SHP77 treated with DMSO at 0.1 percent for 48 hours (cell line): Measurements from ENCODE around the gene SIX6.
"Not testable (repeated sequence)": the region's sequence is repeated elsewhere in the genome, so short reads cannot be mapped to it uniquely, and the experiment has no call there.

Source experiments
- DNase-seq: peaks from one replicate; lab custom pipeline; 2025; lab: John Stamatoyannopoulos, UW

SIX6 gene

GRCh38 chr14:60508707-60509437, at the start of gene SIX6:
Gene SIX6 (plus strand): TSS chr14:60509146. CDS start chr14:60509399, 253 bp downstream.
- no peak for DNase-seq

DNA sequence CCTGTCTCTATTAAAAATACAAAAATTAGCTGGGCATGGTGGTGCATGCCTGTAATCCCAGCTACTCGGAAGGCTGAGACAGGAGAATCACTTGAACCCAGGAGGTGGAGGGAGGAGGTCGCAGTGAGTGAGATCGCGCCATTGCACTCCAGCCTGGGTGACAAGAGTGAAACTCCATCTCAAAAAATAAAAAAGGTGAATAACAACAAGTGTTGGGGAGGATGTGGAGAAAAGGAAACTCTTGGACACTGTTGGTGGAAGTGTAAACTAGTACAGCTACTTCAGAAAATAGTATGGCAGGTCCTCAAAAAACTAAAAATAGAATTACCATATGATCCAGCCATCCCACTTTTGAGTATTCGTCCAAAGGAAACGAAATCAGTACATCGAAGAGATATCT, 28.7 kb upstream of the SIX6 start:
- DNase-seq: not testable (repeated sequence)

- peak; percentile 6 for DNase-seq
Observed at GRCh38 chr14:60482743-60483142, 26.2 kb upstream of the SIX6 start.

DNA sequence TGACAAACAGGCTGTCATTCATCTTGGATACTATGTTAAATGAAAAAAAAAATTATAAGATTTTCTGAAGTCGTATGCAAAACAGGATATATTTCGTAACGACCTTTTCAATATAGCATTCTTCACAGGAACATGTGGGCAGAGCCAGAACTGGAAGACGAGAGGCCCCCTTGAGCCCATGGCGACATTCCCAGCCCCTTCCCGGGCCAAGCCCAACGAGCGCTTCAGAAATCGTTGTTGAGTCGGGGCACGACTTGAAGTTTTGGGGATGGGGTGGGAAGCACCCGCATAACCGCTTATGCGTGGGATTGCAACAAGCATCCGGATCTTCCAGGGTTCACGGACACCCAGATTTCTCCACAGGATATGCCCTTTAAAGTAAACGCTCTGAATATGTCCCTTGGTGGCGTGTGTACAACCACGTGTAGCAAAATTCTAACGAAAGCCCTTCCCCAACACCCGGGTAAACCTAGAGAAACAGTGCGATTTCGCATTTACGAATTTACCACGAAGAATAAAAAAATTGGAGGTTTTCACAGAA, 23.8 kb upstream of the SIX6 start:
- no peak for DNase-seq

DNA sequence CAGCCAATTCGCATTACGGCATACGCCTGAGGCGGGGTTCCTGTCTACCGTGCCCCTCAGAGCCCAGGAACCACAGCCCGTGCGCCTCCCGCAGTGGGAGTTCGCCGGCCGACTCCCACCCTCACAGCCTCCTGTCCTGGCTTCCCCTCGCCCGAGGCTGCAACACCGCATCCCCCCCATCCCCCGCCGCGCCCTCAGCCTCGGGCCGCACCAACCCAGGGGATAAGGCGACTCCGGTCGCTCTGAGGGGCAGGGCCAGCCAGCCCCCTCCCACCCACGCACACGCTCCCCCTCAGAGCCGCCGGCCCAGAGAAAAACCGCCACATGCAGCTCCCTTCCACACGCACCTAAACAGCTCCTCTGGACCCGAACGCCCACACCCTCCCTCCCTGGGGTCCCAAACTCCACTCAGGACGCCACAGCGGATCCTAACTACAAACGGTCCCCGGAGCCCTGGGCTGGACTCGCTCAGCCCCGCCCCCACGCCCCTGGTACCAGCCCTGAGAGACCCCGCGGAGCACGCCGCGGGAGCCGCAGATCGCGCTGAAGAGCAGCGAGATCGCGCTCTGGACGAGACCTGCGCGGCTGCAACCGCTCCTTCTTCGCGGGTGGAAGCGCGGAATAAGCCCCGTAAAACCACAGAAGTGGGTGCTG, 23.2 kb upstream of the SIX6 start, which contains the start of gene C14orf39:
Gene C14orf39 (minus strand): TSS at position 466 of the 654 bp plus-strand sequence. CDS start 985 bp downstream, outside the sequence.
- no peak for DNase-seq

- no peak for DNase-seq
Observed at GRCh38 chr14:60487211-60487610, 21.7 kb upstream of the SIX6 start.

DNA sequence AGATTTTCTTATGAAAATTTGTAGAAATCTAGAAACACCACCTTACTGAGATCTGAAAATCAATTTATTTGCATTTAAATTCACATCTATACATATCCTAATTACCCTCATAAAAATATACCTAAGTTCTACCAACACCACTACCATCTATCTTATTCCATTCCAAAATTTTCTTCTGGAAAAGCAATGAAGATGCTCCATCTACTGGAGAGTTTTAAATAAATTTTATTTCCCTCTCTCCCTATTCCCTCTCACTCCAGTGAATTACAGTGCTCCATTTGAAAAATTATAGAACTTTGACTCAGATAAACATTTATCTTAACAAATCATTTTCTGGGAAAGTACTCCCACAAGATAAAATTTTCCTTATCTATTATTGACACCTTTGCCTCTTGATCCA, 20.8 kb upstream of the SIX6 start:
- peak; percentile 5 for DNase-seq

DNA sequence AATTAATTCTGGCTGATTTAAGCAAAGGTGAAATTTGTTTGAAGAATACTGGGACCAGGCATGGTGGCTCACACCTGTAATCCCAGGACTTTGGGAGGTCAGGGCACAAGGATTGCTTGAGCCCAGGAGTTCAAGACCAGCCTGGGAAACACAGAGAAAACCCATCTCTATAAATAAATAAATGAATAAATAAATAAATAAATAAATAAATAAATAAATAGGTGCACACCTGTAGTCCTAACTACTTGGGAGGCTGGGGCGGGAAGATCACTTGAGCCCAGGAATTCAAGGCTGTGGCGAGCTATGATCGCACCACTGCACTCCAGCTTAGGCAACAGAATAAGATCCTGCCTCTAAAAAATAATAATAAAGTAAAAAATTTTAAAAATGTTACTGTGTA, 18.7 kb upstream of the SIX6 start:
- no peak for DNase-seq

DNA sequence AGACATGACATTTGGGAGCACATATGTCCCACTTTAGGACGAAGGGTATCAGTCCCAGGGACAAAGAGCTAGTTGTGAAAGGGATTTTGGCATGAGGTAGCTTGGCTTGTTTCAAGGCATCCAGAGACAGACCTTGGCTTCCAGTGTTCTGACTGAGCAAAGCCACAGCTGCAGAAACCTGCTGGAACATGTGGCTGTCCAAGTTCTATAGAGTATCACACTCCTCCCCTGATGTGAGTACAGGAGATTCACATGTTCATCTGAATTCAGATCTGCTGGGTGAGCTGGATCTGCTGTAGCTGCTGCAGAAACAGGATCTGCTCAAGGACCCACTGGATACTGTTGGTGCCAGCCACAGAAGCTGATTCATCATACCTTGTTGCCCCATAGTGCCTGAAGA, 13.0 kb upstream of the SIX6 start:
- no peak for DNase-seq

DNA sequence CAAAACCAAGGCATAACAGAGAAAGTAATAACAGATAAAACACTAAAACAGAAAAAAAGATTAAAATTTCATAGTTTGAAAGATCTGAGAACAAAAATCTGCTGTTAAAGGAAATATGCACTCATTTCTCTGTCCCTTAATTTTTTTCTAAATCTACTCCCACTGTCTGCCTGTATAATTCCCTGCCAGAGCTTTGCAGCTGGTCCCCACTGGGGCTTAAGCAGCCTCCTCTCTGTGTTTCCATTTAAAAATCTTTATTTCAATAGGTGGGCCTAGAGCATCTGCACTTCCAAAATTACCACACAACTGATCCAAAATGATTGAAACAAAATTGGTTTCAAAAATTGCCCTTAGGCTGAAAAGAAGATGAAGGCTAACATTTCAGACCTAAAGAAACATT, 6.4 kb upstream of the SIX6 start:
- DNase-seq: no peak

- DNase-seq: no peak
Observed at GRCh38 chr14:60505448-60505847, 3.5 kb upstream of the SIX6 start.

DNA sequence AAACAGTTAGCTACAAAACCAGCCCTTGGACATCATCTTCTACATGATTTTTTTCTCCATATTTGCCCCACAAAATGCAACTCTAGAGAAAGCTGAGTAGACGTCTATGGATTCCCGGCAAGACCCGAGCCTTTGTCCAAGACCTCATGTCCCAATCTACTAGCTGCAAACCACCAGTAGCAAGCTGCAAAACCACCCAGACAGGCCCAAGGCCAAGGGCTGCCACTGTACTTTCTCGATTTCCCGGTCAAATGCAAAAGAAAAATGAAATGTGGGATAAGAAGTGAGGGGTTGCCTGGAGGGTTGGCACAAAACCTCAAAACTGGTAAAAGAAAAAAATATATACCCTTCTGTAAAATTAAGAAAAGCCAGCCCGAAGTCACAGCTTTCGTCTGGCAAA, 2.9 kb upstream of the SIX6 start:
- no peak for DNase-seq

DNA sequence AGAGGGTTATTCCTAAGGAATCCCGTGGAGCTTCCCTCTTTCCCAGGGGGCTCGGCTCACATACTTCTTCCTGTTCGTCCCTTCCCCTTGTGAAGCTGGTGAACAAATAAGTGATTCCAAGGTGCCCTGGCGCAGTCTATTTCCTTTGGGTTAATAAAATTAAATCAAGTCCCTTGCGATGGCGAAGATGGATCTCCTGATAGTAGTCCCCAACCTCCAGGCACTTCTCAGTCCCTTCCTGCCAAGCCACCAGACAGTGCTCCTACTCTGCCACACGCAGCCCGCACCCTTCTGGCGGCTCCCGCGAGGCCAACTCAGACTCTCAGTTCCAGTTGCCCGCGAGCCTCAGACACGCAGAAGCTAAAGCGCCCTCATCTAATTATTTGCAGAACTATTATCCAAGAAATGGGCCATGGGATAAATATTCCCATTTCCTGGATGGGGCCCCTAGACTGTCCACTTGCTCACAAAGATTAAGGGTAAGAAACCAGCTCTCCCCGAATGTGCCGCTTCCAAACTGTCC, 2.4 kb upstream of the SIX6 start:
- DNase-seq: no peak

- DNase-seq: no peak
Observed at GRCh38 chr14:60506985-60507829, 1.7 kb upstream of the SIX6 start.

DNA sequence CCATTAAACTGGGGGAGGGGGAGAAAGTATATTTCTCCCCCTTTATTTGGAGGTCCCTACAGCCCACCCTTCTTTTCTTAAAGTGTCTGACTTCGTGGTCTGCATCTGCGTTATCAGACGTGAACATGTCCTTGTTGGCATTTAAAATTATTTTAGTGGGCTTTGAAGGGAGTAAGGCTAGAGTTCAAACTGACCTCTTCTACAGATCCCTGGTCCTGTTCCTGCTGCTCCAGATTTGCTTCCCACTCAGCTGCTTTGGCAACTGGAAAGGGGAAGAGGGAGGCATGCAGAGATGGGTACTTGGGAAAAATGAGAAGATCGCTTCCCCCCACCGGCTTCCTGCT, 611 bp upstream of the SIX6 start:
- no peak for DNase-seq

GRCh38 chr14:60509438-60510253, 700 bp downstream of the SIX6 start:
- DNase-seq: no peak

GRCh38 chr14:60510254-60510950, 1.5 kb downstream of the SIX6 start:
- DNase-seq: no peak

GRCh38 chr14:60510951-60511599, 2.1 kb downstream of the SIX6 start:
- DNase-seq: no peak

GRCh38 chr14:60512126-60512525, 3.2 kb downstream of the SIX6 start:
- no peak for DNase-seq

DNA sequence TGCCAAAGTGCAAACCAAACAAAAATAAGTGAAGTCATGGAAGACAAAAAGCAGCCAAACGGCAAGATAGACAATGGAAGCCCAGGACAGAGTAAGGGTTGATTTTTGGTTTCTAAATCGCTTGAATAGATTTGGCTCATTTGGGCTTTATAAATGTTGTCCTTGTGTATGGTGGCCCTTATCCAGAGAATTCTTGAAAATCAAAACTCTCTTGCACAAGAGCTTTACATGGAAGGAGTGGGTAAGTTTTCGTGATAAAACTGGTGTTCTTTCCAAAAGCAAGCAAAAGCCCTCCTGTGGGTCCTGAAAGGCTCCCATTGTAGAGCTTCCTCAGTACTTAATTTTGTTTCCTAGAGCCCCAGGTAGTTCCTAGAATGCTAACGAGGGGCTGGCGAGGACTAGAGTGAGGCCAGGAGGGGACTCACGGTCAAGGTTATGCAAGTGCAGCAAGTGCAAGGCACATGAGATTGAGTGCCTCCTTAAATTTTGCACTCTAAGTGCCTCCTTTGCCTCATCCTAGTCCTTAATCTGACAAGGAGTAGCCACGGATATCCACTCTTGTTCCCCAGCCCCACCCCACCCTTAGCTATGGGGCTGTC, 4.1 kb downstream of the SIX6 start:
- no peak for DNase-seq
